Measurements from ENCODE around the gene SPATA2L.

DNA sequence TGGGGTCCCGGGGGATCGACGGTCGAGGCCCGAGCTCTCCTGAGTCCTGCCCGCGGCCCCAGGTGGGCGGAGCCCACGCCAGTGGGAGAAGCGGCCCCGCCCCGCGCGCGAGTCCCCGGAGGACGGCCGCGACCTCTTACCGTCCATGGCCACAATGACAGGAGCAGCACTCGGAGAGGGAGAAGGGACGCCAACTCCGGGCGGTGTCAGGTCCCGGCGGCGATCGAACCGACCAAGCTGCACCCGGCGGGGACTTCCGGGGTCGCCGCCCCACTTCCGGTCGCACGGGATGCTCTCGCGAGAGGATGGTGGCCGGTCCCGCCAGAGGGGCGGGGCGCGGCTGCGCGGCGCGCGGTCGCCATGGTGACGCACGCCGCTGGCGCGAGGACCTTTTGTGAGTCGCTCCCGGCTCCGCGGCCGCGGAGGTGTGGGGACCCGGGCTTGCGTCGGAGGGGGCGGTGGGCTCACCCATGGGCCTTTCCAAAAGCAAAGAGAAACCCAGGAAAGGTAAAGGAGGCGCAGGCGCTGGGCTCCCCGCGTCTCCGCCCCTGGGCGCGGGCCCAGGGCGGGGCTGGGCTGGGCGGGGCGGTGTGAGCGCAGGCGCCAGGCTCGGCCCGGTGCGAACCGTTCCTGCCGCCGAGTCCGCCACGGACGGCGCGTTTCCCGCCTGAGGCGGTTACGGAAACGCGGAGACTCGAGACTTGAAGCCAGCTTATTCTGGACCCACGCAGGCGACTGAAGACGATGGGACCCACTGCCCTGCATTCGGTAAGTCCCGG is 43.9 kb downstream of the SPATA2L start, which contains the start of the genes CHMP1A and SPATA33:
- TF ChIP-seq, protein P1, sequence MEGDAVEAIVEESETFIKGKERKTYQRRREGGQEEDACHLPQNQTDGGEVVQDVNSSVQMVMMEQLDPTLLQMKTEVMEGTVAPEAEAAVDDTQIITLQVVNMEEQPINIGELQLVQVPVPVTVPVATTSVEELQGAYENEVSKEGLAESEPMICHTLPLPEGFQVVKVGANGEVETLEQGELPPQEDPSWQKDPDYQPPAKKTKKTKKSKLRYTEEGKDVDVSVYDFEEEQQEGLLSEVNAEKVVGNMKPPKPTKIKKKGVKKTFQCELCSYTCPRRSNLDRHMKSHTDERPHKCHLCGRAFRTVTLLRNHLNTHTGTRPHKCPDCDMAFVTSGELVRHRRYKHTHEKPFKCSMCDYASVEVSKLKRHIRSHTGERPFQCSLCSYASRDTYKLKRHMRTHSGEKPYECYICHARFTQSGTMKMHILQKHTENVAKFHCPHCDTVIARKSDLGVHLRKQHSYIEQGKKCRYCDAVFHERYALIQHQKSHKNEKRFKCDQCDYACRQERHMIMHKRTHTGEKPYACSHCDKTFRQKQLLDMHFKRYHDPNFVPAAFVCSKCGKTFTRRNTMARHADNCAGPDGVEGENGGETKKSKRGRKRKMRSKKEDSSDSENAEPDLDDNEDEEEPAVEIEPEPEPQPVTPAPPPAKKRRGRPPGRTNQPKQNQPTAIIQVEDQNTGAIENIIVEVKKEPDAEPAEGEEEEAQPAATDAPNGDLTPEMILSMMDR (optimal IDR thresholded peaks at IDR 0.05 in 1 of 3, IDR thresholded peaks at IDR 0.05 in 1 of 3, conservative IDR thresholded peaks at IDR 0.05 in 1 of 3; ENCODE audit: extremely low read depth in 1 of 3, insufficient read depth in 2 of 3, low read length in 3 of 3) = no peak
- TF ChIP-seq EZH2 (IDR thresholded peaks at IDR 0.05; ENCODE audit: low read length) = no peak
